ENCODE results near the gene GGNBP2.

DNA sequence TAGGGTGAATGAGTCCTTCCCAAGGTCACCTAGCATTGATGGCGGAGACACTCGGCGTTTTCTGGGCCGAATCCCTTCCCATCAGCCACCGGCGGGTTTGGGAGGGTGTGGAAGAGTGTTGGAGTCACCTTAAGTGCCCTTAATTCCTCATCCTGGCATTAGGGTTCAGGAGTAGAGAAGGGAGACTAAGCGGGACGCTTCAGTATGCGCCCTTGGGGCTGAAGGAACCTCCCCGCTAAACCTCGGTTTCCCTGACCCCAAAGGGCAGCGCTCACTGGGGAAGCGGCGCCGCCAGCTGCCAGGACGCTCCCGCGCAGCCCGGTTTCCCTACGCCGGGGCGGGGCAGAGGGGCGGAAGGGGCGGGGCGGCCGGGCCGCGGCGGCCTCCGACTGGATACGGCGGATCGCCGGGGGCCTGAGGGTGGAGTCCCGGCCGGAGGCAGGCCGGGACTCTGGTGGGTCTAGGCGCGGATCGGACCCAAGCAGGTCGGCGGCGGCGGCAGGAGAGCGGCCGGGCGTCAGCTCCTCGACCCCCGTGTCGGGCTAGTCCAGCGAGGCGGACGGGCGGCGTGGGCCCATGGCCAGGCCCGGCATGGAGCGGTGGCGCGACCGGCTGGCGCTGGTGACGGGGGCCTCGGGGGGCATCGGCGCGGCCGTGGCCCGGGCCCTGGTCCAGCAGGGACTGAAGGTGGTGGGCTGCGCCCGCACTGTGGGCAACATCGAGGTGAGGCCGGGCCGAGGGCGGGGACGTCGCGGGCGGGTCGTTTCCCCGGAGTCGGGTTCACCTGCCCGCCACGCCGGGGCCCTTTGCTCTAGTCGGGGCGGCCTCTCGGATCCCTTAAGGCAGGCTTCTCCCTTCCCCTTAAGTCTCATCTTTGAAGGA lies 47.0 kb downstream of the GGNBP2 start, which contains the start of gene DHRS11:
- TF ChIP-seq CTCF (IDR thresholded peaks at IDR 0.05) (no peak), EP300 (IDR thresholded peaks at IDR 0.05) (no peak), POLR2AphosphoS5 (IDR thresholded peaks at IDR 0.05) (peak in 2 of 3 donors; percentile 7 to 51), POLR2A (IDR thresholded peaks at IDR 0.05) (no peak)

Measured in stomach (tissue), 4 donors.